WI38 (cell line): Measurements from ENCODE around the gene FAM171A1.

Experiments used
- H3K4me3 ChIP-seq: 2 replicates; pipeline ENCODE4 v1.5.1; 2011; ENCODE audit warnings: low read depth, mild to moderate bottlenecking, control low read depth, low read length
- CTCF ChIP-seq: IDR thresholded peaks from 2 replicates; pipeline ENCODE4 v1.5.1; 2012; ENCODE audit warnings: low read depth, mild to moderate bottlenecking, control low read depth, low read length

Gene FAM171A1

GRCh38 chr10:15316145-15316544 is 54.9 kb downstream of the FAM171A1 start:
- TF ChIP-seq CTCF, result no peak
- no peak overlapping the region for H3K4me3 ChIP-seq

- TF ChIP-seq CTCF, result no peak
Observed at GRCh38 chr10:15315286-15315685, 55.8 kb downstream of the FAM171A1 start.

GRCh38 chr10:15314482-15315045 is 56.5 kb downstream of the FAM171A1 start:
- TF ChIP-seq CTCF, result no peak
- H3K4me3 ChIP-seq, result no peak overlapping the region

More at GRCh38 chr10:15315286-15315685, 55.8 kb downstream of the FAM171A1 start:
- H3K4me3 ChIP-seq, result no peak overlapping the region

GRCh38 chr10:15313843-15314242 is 57.2 kb downstream of the FAM171A1 start:
- H3K4me3 ChIP-seq, result no peak overlapping the region
- no peak for TF ChIP-seq CTCF

GRCh38 chr10:15313047-15313446 is 58.0 kb downstream of the FAM171A1 start:
- no peak for TF ChIP-seq CTCF
- H3K4me3 ChIP-seq, result no peak overlapping the region

- TF ChIP-seq CTCF, result no peak
Observed at GRCh38 chr10:15311569-15312280, 59.4 kb downstream of the FAM171A1 start.

GRCh38 chr10:15310776-15311568 is 60.1 kb downstream of the FAM171A1 start:
- no peak overlapping the region for H3K4me3 ChIP-seq
- TF ChIP-seq CTCF, result no peak

More at GRCh38 chr10:15311569-15312280, 59.4 kb downstream of the FAM171A1 start:
- no peak overlapping the region for H3K4me3 ChIP-seq
